DOHH2 (cell line): ENCODE measurements around the gene RINL.

Experiments used
- EZH2phosphoT487 ChIP-seq: fragments of 200-600 bp; sonication (generic); IDR thresholded peaks from 2 replicates; pipeline ENCODE4 v1.6.1; 2017; ENCODE audit warnings: borderline replicate concordance, mild to moderate bottlenecking, antibody characterized with exemption, low read length, moderate library complexity, mixed read lengths
- TF ChIP-seq, protein P1 (sequence below): fragments of 200-600 bp; sonication (generic); IDR thresholded peaks from one replicate; pipeline ENCODE4 v1.5.1; 2014; ENCODE audit warnings: antibody characterized with exemption, mild to moderate bottlenecking, low read depth, low read length; ENCODE audit not compliant: poor library complexity, severe bottlenecking

DNA sequence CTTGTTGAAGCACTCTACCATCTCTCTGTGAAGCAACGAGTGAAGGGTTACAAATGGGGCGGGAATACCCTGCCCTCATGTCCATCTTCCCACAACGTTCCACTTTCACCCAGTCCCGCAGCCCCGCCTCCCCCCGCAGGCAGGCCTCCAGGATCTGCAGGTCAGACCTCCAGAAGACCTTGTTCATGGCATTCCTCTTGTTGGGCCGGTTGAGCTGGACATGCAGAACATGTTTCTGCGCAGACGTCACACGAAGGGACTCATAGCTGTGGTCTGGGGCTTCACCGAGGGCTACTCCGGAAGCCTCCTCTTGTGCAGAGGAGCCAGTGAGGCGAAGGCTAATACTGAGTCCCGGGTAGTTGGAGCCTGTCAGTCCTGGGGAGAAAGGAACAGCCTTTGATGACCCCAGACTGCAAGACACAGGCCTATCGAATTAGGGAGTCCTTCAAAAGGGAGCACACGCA lies 46.9 kb downstream of the RINL start:
- TF ChIP-seq, protein P1, sequence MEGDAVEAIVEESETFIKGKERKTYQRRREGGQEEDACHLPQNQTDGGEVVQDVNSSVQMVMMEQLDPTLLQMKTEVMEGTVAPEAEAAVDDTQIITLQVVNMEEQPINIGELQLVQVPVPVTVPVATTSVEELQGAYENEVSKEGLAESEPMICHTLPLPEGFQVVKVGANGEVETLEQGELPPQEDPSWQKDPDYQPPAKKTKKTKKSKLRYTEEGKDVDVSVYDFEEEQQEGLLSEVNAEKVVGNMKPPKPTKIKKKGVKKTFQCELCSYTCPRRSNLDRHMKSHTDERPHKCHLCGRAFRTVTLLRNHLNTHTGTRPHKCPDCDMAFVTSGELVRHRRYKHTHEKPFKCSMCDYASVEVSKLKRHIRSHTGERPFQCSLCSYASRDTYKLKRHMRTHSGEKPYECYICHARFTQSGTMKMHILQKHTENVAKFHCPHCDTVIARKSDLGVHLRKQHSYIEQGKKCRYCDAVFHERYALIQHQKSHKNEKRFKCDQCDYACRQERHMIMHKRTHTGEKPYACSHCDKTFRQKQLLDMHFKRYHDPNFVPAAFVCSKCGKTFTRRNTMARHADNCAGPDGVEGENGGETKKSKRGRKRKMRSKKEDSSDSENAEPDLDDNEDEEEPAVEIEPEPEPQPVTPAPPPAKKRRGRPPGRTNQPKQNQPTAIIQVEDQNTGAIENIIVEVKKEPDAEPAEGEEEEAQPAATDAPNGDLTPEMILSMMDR, result no peak
- no peak for TF ChIP-seq EZH2phosphoT487
